GM21515 (cell line): Measurements from ENCODE around the gene ABHD16A.
A peak's percentile ranks its signal among the peaks of the same experiment; 100 is the strongest.

ENCODE experiments used
- ATAC-seq: cut with Tn5 transposase; IDR thresholded peaks from one replicate; pipeline ENCODE4 v1.9.1; 2021; ENCODE audit not compliant: unreplicated experiment

ABHD16A gene

DNA sequence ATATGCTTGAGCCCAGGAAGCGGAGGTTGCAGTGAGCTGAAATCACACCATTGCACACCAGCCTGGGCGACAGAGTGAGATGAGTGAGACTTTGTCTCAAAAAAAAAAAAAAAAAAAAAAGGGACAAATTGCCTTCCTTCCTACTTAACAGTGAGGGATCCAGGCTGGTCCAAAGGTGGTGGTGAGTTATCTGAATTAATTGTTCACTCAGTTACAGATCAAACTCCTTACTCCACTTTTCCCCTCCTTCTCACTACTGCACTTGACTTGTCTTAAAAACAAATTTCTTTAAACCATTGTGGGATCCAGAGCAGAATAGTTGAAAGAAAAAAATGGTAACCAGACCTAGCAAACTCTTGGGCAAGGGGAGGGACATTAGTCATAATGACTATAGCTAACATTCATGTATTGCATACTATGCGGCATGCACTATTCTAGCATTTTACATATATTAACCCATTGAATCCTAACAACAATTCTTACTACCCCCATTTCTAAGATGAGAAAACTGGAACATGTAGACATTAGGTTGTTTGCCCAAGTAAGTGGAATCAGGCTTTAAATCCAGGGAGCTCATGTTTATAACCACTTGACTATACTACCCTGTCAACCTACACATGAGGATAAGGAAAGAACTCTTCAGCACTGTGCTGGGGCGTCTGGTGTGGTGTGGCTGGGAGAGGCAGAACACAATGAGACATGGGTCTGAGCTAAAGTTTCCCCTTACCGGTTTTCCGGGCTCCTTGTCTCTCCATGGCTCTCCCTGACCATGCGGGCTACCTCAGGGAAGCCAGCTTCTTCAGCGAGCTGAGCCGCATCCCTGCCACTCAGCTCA is 39.8 kb downstream of the ABHD16A start:
- no peak for ATAC-seq

DNA sequence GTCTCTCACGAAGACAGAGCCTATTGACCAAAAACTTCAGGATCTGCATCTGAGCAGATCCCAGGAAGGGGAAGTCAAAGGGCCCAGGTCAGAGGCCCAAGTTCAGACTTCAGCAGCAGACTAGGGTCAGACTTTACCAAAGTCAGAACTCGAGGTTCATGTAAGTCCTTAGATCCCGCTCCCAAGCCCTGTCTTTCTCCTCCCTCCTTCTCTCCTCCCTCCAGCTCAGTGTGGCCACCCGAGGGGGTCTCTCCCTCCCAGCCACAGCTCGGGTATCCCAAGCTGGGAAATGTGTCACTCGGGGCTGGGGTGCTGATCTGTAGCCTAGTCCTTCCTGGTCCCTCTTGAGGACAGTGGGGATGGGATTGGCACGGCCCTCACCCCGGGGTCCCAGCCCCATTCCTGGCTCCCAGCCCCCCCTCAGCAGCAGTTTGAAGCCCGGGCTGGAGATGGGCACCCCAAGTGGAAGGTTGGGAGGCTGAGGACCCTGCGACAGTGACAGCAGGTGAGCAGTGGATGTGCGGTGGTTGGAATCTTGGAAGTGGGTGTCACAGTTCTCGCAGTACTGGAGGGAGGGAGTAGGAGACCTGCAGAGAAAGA is 40.9 kb downstream of the ABHD16A start:
- ATAC-seq = no peak

DNA sequence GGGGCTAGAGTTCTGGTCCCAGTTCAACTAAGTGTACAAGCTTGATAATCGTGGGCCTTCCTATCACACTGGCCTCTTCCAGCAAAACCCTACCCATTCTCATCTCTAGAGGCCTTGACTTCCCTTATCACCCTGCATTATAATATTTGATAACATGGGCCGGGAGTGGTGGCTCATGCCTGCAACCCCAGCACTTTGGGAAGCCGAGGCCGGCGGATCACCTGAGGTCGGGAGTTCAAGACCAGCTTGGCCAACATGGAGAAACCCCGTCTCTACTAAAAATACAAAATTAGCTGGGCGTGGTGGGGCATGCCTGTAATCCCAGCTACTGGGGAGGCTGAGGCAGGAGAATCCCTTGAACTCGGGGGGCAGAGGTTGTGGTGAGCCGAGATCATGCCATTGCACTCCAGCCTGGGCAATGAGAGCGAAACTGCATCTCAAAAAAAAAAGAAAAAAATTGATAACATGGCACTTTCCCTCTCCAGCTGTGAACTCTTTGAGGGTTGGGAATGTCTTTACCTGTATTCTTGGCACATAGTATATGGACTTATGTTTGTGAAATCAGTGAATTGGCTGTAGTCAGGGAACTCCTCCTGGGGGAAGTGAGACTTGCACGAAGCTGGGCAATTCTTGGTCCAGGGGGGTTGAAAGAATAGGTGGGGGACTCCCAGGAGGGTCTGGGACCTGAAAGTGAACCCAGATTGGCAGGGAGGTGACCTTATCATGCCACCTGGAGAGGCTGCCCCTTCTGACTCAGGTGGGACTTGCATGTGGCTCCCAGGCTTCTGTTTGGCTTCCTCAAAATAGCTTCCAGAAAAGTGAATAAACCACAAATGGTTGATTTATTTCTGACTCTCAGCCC is 41.6 kb downstream of the ABHD16A start:
- ATAC-seq = no peak

DNA sequence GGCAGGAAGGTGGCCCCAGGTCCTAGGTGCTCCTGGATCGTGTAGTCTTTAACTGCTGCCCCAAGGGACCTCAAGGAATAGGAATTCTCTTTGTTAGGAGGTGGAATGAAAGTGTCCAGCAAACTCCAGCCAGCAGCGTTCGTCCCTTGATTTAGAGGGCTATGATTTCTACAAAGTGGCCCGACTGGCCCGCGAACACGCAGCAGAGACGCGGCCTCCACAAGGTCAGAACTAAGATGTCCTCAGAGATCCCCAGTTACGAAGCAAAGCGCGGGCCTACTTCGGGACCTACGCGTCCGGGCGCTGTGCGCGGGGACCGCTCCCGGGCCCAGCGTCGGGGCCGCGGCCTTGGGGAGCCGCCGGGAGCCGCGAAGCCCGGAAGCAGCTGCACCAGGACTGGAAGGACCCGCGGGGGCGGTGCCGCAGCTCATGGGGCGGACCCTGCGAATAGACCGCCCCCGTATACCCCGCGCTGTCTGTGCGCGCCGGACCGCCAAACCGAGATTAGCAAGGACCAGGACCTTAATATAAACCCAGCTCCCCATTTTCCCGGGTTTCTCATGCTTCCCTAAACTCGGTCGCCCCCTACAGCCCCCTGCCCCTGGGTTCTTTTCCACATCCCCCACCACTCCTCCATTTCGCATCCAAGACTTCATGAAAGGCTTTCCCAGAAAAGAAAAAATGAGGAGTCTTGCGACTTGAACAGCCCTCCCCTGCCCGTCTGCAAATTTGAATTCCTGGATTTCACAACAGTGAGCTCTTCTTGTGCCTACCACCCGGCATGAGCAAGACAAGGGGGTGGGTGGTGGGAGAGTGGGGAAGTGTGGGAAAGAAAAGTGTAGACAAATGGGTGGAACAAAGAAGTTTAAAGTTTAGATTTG is 42.5 kb downstream of the ABHD16A start, which contains the start of gene C6orf47:
Gene C6orf47 (minus strand): TSS at position 398 of the 881 bp plus-strand sequence. CDS start 831 bp downstream, outside the sequence.
- no peak for ATAC-seq

GRCh38 chr6:31659649-31660380 is 43.3 kb downstream of the ABHD16A start:
- ATAC-seq = no peak

GRCh38 chr6:31658983-31659648 is 44.0 kb downstream of the ABHD16A start:
- ATAC-seq = no peak

DNA sequence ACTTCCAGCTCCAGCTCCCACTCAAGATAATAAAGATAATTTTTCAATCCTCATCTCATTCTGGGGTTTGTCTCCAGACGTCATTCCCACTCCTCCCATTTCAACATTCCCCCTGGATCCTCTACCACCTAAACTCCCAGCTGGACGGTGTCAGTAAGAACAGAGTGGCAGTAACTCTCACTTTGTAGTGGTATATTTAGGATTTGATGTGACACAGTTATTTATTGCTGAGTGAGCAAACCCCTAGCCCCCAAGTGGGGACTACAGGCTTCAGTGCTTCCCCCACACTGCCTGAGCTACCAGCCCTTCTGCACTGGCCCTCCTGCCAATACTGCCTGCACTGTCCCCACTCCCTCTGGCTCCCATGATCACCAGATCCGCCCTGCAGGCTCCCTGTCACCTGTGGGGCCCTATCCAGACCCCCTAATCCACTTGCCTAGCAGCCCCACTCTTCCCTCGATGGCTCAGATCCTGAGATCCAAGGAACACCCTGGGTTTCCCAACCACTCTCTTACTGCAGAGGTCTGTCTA is 44.9 kb downstream of the ABHD16A start:
- no peak for ATAC-seq

DNA sequence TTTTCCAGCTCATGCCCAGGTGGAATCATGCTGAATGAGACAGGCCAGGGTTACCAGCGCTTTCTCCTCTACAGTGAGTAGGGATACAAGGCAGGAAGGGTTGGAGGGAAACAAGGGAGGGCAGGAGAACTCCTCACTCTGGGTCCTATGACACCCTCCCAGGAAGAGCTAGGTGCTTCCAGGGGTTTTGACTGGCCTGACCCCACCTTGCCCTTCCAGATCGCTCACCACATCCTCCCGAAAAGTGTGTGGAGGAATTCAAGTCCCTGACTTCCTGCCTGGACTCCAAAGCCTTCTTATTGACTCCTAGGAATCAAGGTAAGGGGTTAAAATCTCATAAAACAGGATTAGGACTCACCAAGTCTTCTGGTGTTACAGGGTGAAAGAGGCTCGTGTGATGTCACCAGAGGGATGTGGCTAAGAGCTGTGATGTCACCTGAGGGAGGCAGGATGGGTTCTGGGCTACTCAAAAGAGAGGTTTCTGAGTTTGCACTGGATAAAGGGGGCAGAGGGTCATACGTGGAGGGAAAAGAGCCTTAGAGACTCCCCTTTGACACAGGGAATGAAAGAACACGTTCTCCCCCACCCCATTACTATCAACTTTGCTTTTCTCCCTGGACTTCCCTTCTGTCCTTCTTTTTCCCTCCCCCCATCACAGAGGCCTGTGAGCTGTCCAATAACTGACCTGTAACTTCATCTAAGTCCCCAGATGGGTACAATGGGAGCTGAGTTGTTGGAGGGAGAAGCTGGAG is 45.5 kb downstream of the ABHD16A start:
- ATAC-seq = no peak

DNA sequence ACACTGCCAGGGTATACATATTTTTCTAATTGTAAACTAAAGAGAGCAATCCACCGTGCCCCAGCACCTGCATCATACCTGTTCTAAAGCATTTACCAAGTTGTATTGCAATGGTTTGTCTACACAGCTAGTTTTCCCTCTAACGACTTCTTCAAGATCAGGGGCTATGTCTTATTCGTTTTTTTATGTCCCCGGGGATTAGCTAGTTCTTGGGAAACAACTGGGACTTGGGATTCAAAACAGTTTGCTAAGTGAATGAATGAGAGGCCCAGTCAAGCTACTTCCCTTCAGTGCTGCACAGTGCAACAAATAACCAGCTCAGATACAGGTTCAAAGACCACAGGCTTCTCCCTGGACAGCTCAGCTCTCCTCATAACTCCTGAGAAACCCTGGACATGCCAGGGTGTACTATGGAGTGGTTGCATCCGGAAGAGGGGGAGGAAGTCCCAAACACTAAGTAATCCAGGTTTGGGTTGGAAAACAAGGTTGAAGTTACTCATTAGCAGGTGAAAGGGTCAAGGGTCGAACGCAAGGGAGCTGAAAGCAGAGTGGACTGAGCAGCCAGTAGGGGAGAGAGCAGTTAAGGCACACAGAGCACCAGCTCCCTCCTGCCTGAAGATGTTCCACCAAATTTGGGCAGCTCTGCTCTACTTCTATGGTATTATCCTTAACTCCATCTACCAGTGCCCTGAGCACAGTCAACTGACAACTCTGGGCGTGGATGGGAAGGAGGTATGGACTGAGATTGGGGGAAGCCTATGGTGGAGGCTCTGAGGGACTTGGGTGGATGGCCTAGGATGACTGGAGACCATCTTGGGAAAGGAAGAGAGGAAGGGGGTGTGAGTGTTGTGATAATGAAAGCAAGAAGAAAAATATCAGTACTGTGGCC is 47.5 kb downstream of the ABHD16A start, which contains the start of gene APOM:
Gene APOM (plus strand): TSS at position 546 of the 889 bp plus-strand sequence. CDS start 73 bp downstream, at position 619.
- no peak for ATAC-seq

- no peak for ATAC-seq
These were observed 48.4 kb downstream of the ABHD16A start for GRCh38 chr6:31654574-31655348.

GRCh38 chr6:31652925-31653724 is 50.0 kb downstream of the ABHD16A start:
- peak; percentile 50 for ATAC-seq

GRCh38 chr6:31651602-31652191 is 51.4 kb downstream of the ABHD16A start:
- peak; percentile 41 for ATAC-seq

DNA sequence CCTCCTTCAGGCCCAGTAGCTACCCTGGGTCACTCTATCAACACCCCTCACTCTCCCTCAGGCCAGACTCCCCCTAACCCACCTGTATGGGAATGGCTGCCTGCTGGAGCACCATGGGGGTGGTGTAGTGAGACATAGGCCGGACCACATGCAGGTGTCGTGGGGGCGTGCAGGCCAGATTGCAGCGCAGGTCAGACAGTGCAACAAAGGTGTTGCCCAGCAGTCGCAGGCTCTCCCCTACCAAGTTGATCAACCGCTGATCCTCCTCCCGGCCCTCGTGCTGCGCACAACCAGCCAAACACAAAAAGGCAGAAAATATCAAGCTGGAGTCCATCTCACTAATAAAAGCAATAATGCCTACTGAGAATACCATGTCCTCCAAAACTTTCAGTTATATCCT is 57.8 kb downstream of the ABHD16A start:
- ATAC-seq = no peak

GRCh38 chr6:31643818-31644454 is 59.2 kb downstream of the ABHD16A start:
- no peak for ATAC-seq
